SU-DHL-6 (cell line): ENCODE results near the gene SORBS2.

Experiments used
- H2AFZ ChIP-seq: fragments of 200-600 bp; sonication (generic); 2 replicates; pipeline ENCODE4 v1.6.1; 2014; ENCODE audit warnings: low read depth, mild to moderate bottlenecking, moderate library complexity, mixed read lengths, antibody characterized with exemption, low read length; ENCODE audit not compliant: severe bottlenecking
- H3F3A ChIP-seq: fragments of 200-600 bp; shearing (Covaris generic); 2 replicates; pipeline ENCODE4 v1.6.0; 2016; ENCODE audit warnings: antibody characterized with exemption, mild to moderate bottlenecking; ENCODE audit not compliant: insufficient read depth
- H3K27ac ChIP-seq: fragments of 200-600 bp; sonication (generic); 2 replicates; pipeline ENCODE4 v1.5.1; 2016; ENCODE audit warnings: low read depth, mild to moderate bottlenecking, low read length, moderate library complexity, mixed read lengths
- H3K27me3 ChIP-seq: fragments of 200-600 bp; sonication (generic), shearing (Covaris generic); 2 replicates; pipeline ENCODE4 v1.6.0; 2014; ENCODE audit warnings: mild to moderate bottlenecking, low read length
- H3K36me3 ChIP-seq: fragments of 200-600 bp; sonication (generic); 2 replicates; pipeline ENCODE4 v1.6.1; 2014; ENCODE audit warnings: mild to moderate bottlenecking, low read length, mixed read lengths
- H3K4me2 ChIP-seq: fragments of 300-600, 200-600 bp; shearing (Covaris generic), sonication (generic); 2 replicates; pipeline ENCODE4 v1.6.0; 2014; ENCODE audit warnings: low read length, low read depth, mild to moderate bottlenecking; ENCODE audit not compliant: poor library complexity, severe bottlenecking
- H3K4me3 ChIP-seq: fragments of 200-600 bp; sonication (generic); 2 replicates; pipeline ENCODE4 v1.5.1; 2014; ENCODE audit warnings: antibody characterized with exemption, low read length, mild to moderate bottlenecking, mixed read lengths; ENCODE audit not compliant: insufficient read depth, poor library complexity, severe bottlenecking
- H3K79me2 ChIP-seq: fragments of 200-600 bp; sonication (generic); 2 replicates; pipeline ENCODE4 v1.6.1; 2014; ENCODE audit warnings: mild to moderate bottlenecking, low read length, moderate library complexity; ENCODE audit not compliant: insufficient read depth
- H3K9ac ChIP-seq: fragments of 200-600 bp; sonication (generic); 2 replicates; pipeline ENCODE4 v1.7.0; 2014; ENCODE audit warnings: mild to moderate bottlenecking, low read length
- H3K9me2 ChIP-seq: fragments of 200-600 bp; sonication (generic); replicated peaks from 2 replicates; pipeline ENCODE4 v1.6.1; 2014; ENCODE audit warnings: low read length; ENCODE audit not compliant: insufficient read depth
- H3K9me3 ChIP-seq: fragments of 200-600 bp; sonication (generic); 2 replicates; pipeline ENCODE4 v1.6.1; 2014; ENCODE audit warnings: low read length, mixed read lengths; ENCODE audit not compliant: insufficient read depth
- H4K20me1 ChIP-seq: fragments of 200-600 bp; sonication (generic); 2 replicates; pipeline ENCODE4 v1.6.1; 2014; ENCODE audit warnings: low read depth, mild to moderate bottlenecking, antibody characterized with exemption, low read length, moderate library complexity, mixed read lengths
- EZH2phosphoT487 ChIP-seq: fragments of 200-600 bp; sonication (generic), shearing (Covaris generic); conservative IDR thresholded peaks from 2 replicates; pipeline ENCODE4 v1.6.1; 2018; ENCODE audit warnings: mild to moderate bottlenecking, antibody characterized with exemption, low read length, moderate library complexity, mixed read lengths
- TF ChIP-seq, protein P1 (sequence below): fragments of 200-600 bp; sonication (generic); IDR thresholded peaks from one replicate; pipeline ENCODE4 v1.5.1; 2017; ENCODE audit warnings: antibody characterized with exemption, mild to moderate bottlenecking, low read length, moderate library complexity; ENCODE audit not compliant: insufficient read depth, poor library complexity, severe bottlenecking

The SORBS2 gene

DNA sequence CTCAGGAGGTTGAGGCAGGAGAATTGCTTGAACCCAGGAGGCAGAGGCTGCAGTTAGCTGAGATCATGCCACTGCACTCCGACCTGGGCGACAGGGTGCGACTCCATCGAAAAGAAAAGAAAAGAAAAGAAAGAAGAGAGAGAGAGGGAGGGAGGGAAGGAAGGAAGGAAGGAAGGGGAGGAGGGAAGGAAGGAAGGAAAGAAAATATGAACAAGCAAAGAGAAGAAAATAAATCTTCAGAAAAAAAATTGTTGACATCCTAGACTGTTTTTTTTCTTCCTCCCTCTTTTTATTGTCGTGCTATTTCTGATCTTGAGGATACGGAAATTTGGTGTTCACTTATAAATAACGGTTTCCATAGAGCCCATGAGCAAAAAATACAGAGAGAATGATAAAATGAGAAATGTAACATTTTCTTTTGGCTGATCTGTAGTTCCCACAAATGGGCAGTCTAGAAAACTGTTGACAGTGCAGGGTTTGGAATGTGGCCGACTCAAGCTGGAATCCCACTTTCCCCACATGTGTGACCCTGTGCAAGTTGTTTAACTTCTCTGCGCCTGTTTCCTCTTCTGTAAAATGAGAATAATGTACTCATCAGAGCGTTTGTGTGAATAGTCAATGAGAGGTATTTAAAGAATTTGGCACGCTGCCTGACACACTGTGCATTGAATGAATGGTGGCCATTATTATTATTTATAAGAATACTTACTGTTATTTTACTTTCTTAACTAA, 19.4 kb downstream of the SORBS2 start:
- Histone ChIP-seq H3K27me3 (no peaks in the 10 kb centered on the region), H3F3A (no peaks in the 10 kb centered on the region), H3K79me2 (no peaks in the 10 kb centered on the region), H3K36me3 (no peaks in the 10 kb centered on the region), H3K9ac (no peak overlapping the region), H3K27ac (no peak overlapping the region), H3K4me2 (no peak overlapping the region), H3K9me3 (no peaks in the 10 kb centered on the region), H3K4me3 (no peak overlapping the region), H4K20me1 (no peaks in the 10 kb centered on the region), H2AFZ (no peak overlapping the region), H3K9me2 (no peaks in the 10 kb centered on the region)
- no peak for TF ChIP-seq EZH2phosphoT487
- TF ChIP-seq, protein P1, sequence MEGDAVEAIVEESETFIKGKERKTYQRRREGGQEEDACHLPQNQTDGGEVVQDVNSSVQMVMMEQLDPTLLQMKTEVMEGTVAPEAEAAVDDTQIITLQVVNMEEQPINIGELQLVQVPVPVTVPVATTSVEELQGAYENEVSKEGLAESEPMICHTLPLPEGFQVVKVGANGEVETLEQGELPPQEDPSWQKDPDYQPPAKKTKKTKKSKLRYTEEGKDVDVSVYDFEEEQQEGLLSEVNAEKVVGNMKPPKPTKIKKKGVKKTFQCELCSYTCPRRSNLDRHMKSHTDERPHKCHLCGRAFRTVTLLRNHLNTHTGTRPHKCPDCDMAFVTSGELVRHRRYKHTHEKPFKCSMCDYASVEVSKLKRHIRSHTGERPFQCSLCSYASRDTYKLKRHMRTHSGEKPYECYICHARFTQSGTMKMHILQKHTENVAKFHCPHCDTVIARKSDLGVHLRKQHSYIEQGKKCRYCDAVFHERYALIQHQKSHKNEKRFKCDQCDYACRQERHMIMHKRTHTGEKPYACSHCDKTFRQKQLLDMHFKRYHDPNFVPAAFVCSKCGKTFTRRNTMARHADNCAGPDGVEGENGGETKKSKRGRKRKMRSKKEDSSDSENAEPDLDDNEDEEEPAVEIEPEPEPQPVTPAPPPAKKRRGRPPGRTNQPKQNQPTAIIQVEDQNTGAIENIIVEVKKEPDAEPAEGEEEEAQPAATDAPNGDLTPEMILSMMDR, result no peak

DNA sequence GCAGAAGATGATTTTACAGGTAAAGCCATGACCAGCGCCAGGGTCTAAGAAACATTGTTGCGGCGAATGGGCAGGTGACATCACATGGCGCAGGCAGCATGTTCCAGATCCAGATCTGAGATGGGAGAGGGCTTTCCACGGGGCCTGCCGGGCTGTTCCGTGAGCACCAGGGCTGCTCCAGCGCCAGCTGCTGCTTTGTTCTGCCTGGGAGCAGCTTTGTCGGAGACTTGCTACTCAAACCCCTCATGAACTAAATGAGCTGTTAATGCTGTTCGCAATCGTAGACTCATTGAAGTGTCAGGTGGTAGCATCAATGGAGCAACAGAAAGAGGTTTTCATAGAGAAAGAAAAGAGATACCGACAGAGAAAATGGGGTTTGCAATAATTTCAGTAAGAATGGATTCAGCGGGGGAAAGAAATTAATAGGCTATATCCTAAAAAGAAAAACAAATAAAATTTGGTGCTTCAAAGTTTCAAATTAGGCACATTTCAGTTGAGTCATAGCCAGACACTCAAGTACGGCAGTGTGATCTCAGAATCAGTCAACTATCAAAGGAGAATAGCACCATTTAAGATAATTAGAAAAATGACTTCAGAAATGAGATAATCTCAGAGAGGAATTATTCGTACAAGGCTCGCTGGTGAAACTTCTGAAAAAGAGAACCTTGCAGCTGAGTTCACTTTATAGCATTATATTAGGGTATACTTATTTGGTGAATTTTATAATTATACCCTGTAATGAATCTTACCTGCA, 23.9 kb downstream of the SORBS2 start:
- Histone ChIP-seq H3K27ac (no peak overlapping the region), H3K9me2 (no peaks in the 10 kb centered on the region), H3K9me3 (no peaks in the 10 kb centered on the region), H3K36me3 (no peaks in the 10 kb centered on the region), H3F3A (no peaks in the 10 kb centered on the region), H3K27me3 (no peaks in the 10 kb centered on the region), H3K4me2 (no peak overlapping the region), H3K79me2 (no peaks in the 10 kb centered on the region), H3K9ac (no peak overlapping the region), H2AFZ (no peak overlapping the region), H3K4me3 (no peak overlapping the region), H4K20me1 (no peaks in the 10 kb centered on the region)
- TF ChIP-seq, protein P1, result no peak
- TF ChIP-seq EZH2phosphoT487, result no peak

DNA sequence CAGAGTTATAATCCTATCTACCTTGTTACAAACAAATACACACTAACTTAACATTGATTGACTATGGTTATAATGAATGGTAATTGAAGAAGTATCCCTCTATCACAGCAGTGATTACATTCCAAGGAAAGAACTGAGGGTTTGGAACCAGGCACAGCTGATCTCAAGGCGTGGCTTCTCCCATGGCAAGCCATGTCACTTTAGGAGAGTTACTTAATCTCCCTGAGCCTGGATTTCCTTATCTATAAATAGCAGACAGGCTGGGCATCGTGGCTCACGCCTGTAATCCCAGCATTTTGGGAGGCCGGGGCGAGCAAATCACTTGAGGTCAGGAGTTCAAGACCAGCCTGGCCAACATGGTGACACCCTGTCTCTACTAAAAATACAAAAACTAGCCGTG, 25.6 kb downstream of the SORBS2 start:
- H3K9me3 ChIP-seq, result no peaks in the 10 kb centered on the region
- no peaks in the 10 kb centered on the region for H3K27me3 ChIP-seq
- H3K27ac ChIP-seq, result no peak overlapping the region
- no peaks in the 10 kb centered on the region for H3F3A ChIP-seq
- no peak overlapping the region for H3K9ac ChIP-seq
- no peaks in the 10 kb centered on the region for H3K79me2 ChIP-seq
- no peak overlapping the region for H2AFZ ChIP-seq
- no peak overlapping the region for H3K4me2 ChIP-seq
- H3K4me3 ChIP-seq, result no peak overlapping the region
- H3K9me2 ChIP-seq, result no peaks in the 10 kb centered on the region
- TF ChIP-seq, protein P1, result no peak
- no peak for TF ChIP-seq EZH2phosphoT487
- no peaks in the 10 kb centered on the region for H4K20me1 ChIP-seq
- no peaks in the 10 kb centered on the region for H3K36me3 ChIP-seq
